Stimulated activated CD4-positive, alpha-beta T cell treated with anti-CD3 and anti-CD28 coated beads, Interleukin-2, amount 100 ng/mL, for 4 hours (primary cell): ENCODE data around the gene LATS2.
"Not testable (repeated sequence)": the region's sequence is repeated elsewhere in the genome, so short reads cannot be mapped to it uniquely, and the experiment has no call there.

ENCODE experiments used
- DNase-seq: peaks from one replicate; pipeline ENCODE4 v3.0.0-alpha.2; 2020; ENCODE audit warnings: low read depth

LATS2 gene

DNA sequence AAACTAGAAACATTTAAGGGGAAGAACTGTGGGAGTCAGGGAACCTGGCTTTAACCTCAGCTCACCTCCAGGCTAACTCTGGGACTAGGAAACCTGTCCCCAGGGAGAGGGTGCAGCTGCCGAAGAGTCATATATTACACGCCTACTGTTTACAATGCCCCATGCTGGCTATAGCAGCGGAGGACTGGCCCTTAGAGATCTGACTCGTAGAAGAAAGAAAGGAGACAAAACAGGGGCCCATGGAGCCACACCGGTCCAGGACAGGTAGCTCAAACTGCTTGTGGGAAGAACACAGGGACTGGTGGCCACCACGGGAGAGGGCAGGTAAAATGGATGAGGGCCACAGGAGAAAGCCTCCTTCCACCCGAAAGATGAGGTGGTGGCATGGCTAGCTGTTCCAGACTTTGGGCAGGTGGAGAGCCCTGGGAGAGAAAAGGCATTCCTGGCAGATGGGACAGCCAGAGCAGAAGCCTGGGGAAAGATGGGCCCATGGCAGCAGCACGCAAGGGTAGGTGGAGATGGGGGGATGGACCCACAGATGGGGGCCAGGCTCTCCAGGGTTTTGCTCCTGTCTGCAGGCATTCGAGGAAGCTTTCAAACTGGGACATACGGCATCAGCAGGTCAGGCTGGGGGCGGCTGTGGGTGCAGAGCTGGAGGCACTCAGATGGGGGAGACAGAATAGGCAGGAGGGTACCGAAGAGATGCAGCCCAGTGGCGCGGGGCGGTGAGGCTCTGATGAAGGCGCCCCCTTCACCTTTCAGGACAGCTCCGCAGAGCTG is 69.5 kb downstream of the LATS2 start:
- DNase-seq, result no peak

DNA sequence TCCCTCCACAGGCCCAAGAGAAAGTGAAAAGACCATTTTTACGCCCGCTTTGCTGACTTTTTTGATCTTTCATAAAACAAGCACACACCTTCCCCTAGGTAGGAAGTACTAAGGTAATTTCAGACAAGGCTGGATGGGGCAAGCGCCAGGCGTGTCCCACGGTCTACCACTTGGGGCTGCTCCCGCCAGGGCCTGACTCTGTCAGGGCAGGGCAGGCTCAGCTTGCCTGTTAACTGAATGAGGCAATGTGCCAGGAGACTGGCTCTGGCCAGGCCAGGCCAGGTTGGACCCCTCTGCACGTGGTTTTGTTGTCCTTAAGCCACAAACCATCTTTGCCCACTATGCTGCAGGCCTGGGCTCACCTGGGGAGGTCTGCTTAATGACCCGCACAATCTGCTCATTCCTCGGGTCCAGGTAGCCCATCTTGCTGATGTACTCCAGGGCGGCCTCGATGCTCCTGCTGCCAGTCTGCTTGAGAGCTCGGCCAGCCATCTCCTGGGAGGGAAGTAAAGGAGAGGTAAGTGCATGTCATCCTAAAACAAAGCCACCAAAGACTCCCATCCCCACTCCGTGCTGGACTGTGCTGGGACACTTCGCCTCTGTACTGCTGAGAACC is 70.4 kb downstream of the LATS2 start:
- DNase-seq, result no peak

DNA sequence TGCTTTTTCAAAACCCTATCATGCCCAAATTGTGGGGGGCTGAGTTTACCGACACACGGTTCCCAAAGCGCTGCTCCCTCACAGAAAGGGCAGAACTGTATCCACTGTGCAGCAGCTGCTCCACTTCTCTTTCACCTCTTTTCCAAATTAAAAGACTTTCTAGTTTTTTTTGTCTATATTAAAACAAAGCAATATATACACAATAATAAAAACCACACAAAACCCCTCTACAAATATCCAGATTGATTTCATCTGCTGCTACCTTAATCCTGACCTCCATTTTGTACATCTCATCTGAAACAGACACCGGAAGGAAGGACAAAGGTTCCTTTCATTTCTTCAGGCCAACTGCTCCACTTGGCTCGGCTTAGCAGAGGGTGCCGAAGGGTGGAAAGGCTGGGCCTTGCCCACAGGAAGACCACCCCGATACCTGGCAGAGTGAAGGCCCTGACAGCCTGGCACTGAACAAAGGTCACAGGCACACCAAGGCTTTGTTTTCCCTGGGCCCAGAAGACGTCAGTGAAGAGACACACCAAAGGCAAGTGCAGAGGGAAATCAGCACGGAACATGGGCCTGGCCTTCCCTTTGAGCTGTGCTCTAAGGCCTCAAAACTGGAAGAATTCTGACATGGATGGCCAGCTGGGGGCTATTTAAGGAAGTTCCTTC is 71.6 kb downstream of the LATS2 start:
- DNase-seq, result no peak

DNA sequence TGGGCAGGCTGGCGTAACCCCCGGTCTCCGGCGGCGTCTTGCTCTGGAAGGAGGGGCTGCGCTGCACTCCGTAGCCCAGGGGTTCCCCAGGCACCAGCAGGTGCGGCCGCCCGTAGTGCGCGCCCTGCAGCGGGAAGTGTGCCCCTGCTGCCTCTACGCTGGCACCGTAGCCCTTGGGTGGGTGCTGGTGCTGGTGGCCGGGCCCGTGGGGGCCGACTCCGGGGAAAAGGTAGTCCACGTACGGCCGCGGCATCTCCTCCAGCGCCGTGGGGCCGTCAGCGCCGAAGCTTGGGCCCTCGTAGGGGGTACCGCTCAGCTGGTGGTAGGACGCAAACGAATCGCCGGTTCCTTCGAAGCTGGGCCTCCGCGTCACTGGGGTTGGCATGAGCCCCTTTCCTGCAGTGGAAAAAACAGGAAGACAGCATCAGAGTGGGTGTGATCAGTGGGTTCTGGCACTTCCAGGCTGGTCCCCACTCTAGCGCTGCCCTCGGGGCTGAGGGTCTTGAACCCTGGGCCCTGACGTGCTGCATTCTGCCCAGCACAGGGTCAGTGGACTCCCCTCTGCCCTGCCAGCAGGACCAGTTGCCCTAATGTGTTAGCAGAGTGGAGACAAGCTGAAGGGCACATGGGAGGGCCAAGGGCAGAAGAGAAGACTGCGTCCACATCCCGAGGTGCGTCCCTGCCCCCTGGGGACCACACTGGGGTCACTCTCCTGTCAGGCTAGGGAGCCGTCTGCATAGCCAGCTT is 72.3 kb downstream of the LATS2 start:
- no peak for DNase-seq

DNA sequence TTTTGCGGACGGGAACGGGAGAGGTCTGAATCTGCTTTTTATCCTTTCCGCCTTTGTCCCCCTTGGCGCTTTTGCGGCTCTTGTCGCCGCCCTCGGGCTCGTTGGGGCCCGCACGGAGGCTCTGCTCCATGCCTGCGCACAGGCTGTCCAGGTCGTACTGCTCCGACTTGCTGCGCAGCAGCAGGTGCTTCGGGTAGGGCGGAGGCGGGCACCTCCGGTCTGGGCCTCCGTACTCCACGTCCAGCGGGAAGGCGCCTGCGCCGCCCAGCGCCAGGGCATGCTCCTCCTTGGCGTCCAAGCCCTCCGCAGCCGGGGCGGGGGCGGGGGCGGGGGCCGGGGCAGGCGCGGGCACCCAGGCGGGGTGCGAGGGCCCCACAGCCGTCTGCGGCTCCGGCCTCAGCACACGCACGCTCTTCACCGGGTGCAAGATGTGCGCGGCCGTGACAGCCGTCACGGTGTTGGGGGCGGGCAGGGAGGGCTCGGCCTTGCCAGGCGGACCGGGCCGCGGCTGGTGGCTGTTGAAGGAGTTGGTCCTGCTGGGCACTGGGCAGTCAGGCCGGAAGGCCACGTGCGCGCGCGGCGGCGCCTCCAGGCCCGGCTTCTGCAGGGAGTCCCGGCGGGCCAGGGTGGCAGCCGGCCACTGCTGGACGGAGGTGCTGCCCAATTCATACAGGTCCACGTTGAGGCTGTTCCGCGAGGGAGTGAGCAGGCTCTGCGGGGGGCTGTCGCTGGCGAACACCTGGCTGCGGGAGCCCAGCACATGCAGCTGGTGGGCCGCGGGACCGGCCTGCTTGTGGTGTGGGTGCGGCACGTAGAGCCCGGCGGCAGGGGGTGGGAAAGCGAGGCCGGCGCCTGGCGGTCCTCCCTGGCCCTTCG is 73.1 kb downstream of the LATS2 start:
- no peak for DNase-seq

DNA sequence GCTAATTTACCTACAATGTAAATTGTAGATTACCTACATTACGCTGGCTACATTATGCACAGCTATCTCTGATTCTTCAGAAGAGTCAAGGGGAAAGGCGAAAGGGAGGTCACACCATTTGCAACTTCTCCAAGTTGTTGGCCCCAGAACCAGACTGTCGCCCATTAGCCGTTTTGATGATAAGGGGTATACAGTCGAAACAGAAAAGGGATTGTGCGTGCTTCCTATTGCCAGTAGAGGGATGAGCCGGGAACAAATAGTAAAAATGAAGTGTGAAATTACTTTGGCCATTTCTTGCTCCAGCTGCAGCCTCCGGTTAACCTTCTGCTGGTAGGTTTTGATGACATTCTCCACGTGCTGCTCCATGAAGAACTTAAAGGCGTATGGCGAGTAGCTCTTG is 73.8 kb downstream of the LATS2 start:
- no peak for DNase-seq

DNA sequence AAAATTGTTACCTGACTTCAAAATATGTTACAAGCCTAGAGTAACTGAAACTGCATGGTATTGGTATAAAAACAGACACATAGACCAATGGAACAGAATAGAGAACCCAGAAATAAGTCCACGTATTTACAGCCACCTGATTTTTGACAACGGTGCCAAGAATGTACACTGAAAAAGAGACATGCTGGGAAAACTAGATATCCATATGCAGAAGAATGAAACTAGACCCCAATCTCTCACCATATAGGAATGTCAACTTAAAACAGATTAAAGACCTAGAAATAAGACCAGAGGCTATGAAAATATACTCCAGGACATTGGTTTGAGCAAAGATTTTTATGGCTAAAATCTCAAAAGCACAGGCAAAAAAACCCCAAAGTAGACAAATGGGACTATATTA is 76.5 kb downstream of the LATS2 start:
- no peak for DNase-seq

DNA sequence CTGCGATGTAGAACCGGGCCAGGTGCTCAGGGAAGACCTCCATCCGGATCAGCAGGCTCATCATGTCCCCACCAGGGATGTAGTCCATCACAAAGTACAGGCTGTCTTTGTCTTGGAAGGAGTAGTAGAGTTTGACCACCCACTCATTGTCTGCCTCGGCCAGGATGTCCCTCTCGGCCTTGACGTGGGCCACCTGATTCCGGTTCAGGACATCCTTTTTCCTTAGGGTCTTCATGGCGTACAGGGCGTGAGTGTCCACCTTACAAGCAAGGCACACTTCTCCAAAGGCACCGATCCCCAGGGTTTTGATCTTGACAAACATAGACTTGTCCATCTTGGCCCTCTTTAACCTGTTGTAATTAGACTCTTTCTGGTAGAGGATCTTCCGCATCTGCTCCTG is 78.0 kb downstream of the LATS2 start:
- no peak for DNase-seq

DNA sequence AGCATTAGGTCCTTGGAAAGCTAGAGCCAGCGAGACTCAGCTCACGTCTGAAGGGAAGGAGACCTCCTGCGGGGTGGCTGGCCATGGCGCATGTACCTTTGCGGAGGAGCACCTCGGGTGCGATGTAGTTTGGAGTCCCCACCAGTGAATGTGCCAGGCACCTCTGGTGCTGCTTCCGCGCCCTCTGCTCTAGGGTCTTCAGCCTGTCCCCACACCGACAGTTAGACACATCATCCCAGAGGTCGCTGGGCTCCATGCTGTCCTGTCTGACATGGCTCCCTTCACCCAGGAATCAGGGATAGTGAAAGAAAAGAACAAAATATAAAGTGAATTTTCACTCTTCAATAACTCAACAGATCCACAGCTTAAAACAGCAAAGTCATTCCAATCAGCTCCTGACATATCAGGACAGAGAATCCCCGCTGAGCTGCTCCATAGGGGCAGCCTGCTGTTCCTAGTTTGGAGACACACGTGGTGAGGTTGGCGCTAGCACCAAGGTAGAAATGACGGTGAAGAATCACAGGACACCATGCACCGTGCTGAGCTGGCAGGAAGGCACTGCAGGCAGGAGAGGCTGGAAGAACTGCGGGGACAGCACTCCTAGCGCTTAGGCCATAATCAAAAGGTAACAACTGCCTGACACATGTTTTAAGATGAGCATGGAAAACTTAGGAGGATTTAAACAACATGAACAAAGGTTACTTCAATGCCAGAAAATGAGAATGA is 79.9 kb downstream of the LATS2 start:
- no peak for DNase-seq

DNA sequence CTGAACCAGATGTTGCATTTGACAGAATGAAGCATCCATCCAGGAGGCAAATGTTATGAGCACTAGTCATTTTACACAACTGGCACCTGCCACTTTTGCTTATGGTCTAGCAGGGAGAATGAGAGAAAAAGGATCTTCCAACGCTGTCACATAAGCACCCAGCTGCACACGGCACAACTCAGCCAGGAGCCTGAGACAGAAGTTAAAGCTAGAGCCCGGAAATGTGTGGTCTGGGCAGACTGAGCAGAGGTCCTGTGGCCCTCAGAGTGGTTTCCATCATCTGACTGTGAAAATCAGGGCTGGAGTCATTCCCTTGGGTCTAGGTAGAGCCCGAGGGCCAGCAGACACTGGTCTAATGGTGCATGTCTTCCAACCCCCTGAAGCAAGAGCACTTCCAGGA is 80.5 kb downstream of the LATS2 start:
- no peak for DNase-seq

DNA sequence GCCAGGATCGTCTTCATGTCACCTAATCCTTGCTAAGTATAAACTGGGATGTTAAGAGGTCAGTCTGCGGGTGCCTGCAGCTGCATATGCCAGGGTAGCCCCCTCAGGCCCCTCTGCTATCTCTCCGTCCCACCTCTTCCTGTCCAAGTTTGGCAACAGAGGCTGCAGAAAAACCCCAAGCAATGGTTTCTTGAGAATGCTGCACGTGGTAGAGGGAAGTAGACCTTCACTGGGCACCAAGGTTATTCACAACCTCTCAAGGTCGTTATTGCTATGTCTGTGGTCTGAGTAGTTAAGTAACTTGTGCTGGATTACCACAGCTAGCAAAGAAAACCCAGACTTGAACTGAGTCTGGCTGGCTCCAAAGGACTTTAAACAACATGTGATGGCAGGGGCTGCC is 81.0 kb downstream of the LATS2 start:
- DNase-seq, result no peak

DNA sequence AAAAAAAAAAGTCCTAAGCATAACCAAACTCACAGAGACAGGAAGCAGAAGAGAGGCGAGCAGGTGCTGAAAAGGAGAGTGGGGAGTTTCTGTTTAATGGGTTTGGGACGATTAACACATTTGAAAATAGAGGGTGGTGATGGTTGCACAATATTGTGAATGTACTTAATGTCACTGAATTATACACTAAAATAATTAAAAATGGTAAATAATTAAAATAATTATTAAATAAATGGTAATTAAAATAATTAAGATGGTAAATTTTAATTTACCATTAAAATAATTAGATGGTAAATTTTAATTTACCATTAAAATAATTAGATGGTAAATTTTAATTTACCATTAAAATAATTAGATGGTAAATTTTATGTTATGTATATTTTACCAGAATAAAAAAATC is 84.0 kb downstream of the LATS2 start:
- no peak for DNase-seq

DNA sequence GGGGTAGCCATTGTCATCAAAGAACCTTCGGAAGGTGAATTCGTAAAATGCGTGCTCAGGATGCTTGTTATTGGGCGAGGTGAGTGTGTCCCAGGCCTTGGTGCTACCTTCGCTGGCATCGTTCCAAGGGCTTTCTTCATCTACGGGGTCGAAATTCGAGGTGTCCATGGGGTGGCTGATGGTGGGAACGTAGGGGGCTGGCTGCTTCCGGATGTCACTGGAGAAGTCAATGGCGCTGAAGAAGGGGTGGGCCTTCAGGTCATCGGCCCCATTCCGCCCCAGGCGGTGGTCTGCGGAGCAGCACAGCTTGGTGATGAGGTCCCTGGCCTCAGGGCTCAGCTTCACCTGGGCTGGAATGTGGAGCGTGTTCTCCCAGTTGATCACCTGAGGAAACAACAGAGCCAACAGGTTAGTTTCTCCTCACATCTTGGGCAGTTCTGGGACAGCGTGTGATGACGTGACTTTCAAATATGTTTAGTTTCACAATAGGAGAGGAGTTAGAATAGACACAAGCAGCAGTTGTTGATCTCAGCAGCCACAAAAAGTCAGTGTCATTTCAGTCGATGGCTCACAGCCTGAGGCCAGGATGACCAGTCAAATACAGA is 86.3 kb downstream of the LATS2 start:
- DNase-seq, result no peak

DNA sequence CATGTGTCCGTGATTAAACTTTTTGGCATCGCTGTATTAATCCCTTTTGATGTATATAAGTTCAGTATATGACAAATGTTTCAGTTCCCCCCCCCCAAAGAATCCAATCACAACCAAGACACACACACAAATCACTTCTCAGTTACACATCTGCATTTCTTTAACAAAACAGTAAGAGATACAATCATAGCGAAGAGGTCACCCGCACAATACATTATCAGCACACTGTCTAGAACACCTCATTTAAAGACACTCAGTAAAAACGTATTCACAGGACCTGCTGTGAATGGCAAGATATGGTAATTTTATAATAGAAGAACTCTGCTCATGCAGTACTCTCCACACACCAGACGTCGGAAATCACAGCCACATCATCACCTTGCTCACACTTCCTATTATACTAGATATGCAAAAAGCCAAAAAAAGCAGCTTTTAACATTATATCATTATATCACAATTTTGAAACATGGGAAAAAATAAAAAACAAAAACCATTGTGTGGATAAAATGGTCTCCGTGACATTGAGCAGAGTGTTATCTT is 87.4 kb downstream of the LATS2 start:
- DNase-seq, result no peak

DNA sequence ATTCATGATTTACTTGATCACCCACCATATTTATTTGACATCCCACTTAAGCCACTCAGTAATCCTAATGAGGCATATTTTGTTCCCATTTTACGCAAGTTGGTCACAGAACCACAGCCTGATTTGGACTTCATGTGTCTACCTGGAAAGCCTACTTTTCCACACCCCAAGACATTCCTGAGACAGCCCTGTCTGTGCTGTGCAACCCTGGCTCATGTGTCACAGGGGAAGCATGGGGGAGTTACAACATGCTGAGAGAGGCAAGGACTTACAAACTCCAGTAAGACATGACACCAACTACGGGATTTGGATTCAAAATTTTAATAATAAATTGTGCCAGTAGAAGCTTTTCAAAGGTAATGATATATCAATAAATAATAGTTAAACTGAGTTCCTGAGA is 88.7 kb downstream of the LATS2 start:
- DNase-seq, result no peak

DNA sequence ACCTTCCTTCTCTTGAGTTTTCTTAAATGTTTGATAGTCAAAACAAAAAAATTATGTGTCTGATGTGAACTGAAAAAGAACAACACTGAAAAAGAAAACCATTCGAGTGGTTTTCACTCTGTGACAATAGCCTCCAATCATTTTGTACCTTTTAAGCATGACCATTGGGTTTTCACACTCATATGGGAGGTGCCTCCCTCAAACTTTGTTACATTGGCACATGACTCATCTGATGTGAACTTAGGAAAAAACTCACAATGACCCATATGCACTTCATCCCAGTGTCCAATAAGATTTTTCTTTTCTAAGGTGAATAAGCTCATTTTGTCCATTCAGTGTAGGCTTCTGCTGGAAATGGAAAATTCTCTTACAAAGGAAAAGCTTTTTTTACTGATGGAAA is 92.2 kb downstream of the LATS2 start:
- DNase-seq, result no peak

DNA sequence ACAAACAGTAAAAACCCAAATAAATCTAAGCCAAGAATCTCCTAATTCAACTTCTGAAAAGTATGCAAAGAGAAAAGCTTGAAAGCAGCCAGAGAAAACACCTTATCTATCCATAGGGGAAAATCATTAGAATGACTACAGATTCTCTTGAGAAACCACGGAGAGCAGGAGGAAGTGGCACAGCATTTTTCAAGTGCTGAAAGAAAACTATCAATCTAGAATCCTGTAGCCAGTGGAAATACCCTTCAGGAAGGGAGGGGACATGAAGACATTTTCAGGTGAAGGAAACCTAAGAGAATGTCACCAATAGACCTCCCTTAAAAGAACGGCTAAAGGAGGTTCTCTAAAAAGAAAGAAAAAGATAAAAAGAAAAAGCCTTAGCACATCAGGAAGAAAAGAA is 92.6 kb downstream of the LATS2 start:
- no peak for DNase-seq

DNA sequence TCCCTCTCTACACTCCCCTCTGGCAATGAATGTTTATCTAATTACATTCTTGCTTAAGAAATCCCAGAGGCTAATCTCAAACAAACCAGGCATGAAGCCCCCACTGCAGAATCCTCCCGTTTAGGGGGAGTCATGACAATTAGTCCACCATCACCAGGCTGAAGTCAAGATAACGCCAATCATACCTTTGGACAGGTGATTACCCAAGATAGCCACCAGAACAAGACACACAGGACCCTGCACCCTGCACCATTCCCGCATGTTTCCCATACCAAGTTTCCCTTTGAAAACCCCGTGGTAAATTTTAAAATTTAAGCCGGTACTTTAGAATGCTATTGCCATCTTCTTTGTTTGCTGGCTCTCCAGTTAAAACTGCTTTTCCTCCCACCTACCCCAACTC is 94.0 kb downstream of the LATS2 start:
- DNase-seq, result no peak

DNA sequence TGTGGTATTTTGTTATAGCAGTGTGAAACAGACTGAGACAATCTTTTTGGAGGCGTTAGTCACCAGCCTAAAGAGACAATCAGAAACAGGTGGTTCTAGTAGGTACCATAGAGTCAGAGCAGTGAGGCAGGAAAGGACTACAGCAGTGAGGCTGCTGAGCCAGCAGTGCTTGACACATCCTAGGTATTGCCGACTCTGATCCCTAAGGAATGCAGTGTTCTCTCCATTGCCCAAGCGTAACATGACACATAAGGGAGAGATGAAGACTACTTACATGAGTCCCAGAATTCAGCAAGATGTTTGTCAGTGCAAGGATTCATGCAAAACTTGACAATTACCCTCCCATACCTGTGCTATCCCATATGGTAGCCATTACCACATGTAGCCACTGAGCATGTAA is 96.5 kb downstream of the LATS2 start:
- no peak for DNase-seq

DNA sequence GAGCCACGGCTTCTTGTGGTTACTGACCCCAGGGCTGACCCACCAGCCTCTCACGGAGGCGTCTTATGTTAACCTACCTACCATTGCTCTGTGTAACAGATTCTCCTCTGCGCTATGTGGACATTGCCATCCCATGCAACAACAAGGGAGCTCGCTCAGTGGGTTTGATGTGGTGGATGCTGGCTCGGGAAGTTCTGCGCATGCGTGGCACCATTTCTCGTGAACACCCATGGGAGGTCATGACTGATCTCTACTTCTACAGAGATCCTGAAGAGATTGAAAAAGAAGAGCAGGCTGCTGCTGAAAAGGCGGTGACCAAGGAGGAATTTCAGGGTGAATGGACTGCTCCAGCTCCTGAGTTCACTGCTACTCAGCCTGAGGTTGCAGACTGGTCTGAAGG is 99.7 kb downstream of the LATS2 start:
- DNase-seq, result not testable (repeated sequence)
